Measurements from ENCODE around the gene CCDC91. TPM values are rescaled to one million over a fixed set of nuclear protein-coding genes. Genes with fewer than 3 reads are reported as not detected.

Gene CCDC91
- total RNA-seq, 1 experiment from 2014 or later: 26.9 TPM

DNA sequence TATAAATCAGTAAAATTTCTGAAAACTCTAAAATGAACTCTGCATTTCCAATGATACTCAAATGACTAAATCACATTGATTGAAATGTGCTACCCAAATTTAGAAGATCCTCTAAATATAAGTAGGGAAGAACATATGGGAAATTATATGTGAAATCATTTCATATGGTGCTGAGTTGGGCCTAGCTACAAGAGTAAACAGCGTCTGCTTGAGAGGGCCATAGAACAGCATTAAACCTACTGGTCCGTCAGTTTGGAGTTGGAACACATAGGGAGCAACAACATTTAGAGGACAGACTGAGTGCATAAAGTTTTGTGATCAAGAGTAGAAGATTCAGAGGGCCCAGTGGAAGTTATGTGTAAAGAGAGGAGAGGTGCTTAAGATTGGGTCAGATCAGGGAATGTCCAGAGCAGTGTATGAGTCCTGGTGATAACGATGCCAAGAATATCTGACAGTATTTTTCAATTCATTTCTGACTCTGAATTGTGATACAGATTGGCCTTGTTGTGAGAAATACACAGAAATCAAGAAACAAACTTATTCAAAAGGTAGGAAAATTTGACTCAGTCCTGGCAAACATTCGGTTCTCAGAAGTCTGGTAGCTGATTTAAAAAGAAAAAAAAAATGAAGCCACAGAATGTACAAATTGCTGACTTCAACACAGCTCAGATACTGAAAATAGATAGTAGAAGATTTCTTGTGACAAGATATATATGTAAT is 362.2 kb downstream of the CCDC91 start:
- ATAC-seq: no peak
- Histone ChIP-seq H3K36me3 (ENCODE audit: control insufficient read depth, insufficient read depth, low read length) (no peaks in the 10 kb centered on the region), H3K27ac (ENCODE audit: low read length) (no peak overlapping the region), H3K27me3 (ENCODE audit: control insufficient read depth, insufficient read depth, low read length) (no peaks in the 10 kb centered on the region), H3K9me3 (ENCODE audit: control insufficient read depth, insufficient read depth, low read depth, low read length) (no peaks in the 10 kb centered on the region), H3K4me1 (ENCODE audit: control insufficient read depth, insufficient read depth, low read length) (no peaks in the 10 kb centered on the region), H3K4me3 (ENCODE audit: low read depth in 2 of 2, low read length in 2 of 2) (no peak overlapping the region)
- no peak for TF ChIP-seq POLR2AphosphoS5 (IDR thresholded peaks at IDR 0.05; ENCODE audit: low read depth, low read length)
- no peak for TF ChIP-seq TCF7L2 (IDR thresholded peaks at IDR 0.05; ENCODE audit: low read depth, low read length)
- TF ChIP-seq, protein P1, sequence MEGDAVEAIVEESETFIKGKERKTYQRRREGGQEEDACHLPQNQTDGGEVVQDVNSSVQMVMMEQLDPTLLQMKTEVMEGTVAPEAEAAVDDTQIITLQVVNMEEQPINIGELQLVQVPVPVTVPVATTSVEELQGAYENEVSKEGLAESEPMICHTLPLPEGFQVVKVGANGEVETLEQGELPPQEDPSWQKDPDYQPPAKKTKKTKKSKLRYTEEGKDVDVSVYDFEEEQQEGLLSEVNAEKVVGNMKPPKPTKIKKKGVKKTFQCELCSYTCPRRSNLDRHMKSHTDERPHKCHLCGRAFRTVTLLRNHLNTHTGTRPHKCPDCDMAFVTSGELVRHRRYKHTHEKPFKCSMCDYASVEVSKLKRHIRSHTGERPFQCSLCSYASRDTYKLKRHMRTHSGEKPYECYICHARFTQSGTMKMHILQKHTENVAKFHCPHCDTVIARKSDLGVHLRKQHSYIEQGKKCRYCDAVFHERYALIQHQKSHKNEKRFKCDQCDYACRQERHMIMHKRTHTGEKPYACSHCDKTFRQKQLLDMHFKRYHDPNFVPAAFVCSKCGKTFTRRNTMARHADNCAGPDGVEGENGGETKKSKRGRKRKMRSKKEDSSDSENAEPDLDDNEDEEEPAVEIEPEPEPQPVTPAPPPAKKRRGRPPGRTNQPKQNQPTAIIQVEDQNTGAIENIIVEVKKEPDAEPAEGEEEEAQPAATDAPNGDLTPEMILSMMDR (IDR thresholded peaks at IDR 0.05): no peak
- TF ChIP-seq, protein P2, sequence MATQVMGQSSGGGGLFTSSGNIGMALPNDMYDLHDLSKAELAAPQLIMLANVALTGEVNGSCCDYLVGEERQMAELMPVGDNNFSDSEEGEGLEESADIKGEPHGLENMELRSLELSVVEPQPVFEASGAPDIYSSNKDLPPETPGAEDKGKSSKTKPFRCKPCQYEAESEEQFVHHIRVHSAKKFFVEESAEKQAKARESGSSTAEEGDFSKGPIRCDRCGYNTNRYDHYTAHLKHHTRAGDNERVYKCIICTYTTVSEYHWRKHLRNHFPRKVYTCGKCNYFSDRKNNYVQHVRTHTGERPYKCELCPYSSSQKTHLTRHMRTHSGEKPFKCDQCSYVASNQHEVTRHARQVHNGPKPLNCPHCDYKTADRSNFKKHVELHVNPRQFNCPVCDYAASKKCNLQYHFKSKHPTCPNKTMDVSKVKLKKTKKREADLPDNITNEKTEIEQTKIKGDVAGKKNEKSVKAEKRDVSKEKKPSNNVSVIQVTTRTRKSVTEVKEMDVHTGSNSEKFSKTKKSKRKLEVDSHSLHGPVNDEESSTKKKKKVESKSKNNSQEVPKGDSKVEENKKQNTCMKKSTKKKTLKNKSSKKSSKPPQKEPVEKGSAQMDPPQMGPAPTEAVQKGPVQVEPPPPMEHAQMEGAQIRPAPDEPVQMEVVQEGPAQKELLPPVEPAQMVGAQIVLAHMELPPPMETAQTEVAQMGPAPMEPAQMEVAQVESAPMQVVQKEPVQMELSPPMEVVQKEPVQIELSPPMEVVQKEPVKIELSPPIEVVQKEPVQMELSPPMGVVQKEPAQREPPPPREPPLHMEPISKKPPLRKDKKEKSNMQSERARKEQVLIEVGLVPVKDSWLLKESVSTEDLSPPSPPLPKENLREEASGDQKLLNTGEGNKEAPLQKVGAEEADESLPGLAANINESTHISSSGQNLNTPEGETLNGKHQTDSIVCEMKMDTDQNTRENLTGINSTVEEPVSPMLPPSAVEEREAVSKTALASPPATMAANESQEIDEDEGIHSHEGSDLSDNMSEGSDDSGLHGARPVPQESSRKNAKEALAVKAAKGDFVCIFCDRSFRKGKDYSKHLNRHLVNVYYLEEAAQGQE (IDR thresholded peaks at IDR 0.05; ENCODE audit: insufficient read depth in 1 of 2, low read depth in 2 of 2, low read length in 1 of 2): no peak
- no peak for TF ChIP-seq SIN3A (IDR thresholded peaks at IDR 0.05; ENCODE audit: borderline replicate concordance, insufficient read depth, low read depth, low read length)
- DNase-seq (ENCODE audit: low read depth, low spot score): no peak
- intact Hi-C loops (cut with micrococcal nuclease; ENCODE audit: unreplicated experiment) (no loop called here), in situ Hi-C loops (cut with HindIII; ENCODE audit: low pct_unique_long_range_greater_than_20kb, low sequenced_read_pairs) (no loop called here)
- BruUV-seq (replicated peaks): no TSS peak
- POLR2A ChIA-PET: interaction anchor here (0.6 kb wide), 1 partner anchor 29 kb away, joined by 3 read pairs; no protein-coding TSS in a partner anchor
- CTCF ChIA-PET: no interaction called here

GRCh38 chr12:28555748-28556147 is 365.5 kb downstream of the CCDC91 start:
- TF ChIP-seq POLR2AphosphoS5 (IDR thresholded peaks at IDR 0.05; ENCODE audit: low read depth, low read length) (no peak), SIN3A (IDR thresholded peaks at IDR 0.05; ENCODE audit: borderline replicate concordance, insufficient read depth, low read depth, low read length) (no peak)
- TF ChIP-seq, protein P2 (IDR thresholded peaks at IDR 0.05; ENCODE audit: insufficient read depth in 1 of 2, low read depth in 2 of 2, low read length in 1 of 2): no peak
- TF ChIP-seq, protein P1 (IDR thresholded peaks at IDR 0.05): no peak
- no peaks in the 10 kb centered on the region for H3K9me3 ChIP-seq (ENCODE audit: control insufficient read depth, insufficient read depth, low read depth, low read length)
- H3K4me3 ChIP-seq (ENCODE audit: low read depth in 2 of 2, low read length in 2 of 2): no peak overlapping the region
- ChIA-PET CTCF (no interaction called here), POLR2A (no interaction called here)
- no peaks in the 10 kb centered on the region for H3K4me1 ChIP-seq (ENCODE audit: control insufficient read depth, insufficient read depth, low read length)
- in situ Hi-C loops (cut with HindIII; ENCODE audit: low pct_unique_long_range_greater_than_20kb, low sequenced_read_pairs): no loop called here
- no TSS peak for BruUV-seq (replicated peaks)
- ATAC-seq (no peak), DNase-seq (ENCODE audit: low read depth, low spot score) (no peak)
- intact Hi-C loops (cut with micrococcal nuclease; ENCODE audit: unreplicated experiment): no loop called here
- no peak overlapping the region for H3K27ac ChIP-seq (ENCODE audit: low read length)
- H3K36me3 ChIP-seq (ENCODE audit: control insufficient read depth, insufficient read depth, low read length): no peaks in the 10 kb centered on the region
- H3K27me3 ChIP-seq (ENCODE audit: control insufficient read depth, insufficient read depth, low read length): no peaks in the 10 kb centered on the region
